T47D (cell line): ENCODE results near the gene ORAI2.
"Not testable (repeated sequence)": the region's sequence is repeated elsewhere in the genome, so short reads cannot be mapped to it uniquely, and the experiment has no call there.

Experiments used
- DNase-seq, 2 experiments: peaks; one replicate each; pipeline versions ENCODE4 v3.0.0 to v3.0.0-alpha.2; 2011 to 2012; ENCODE audit warnings: low read depth in 1 of 2, low spot score in 1 of 2
- JUND ChIP-seq: IDR thresholded peaks from 2 replicates; pipeline ENCODE4 v1.6.1; 2012; ENCODE audit warnings: low read depth
- in situ Hi-C: cut with HindIII; loops from 2 replicates; pipeline ENCODE4 v1.10.0; 2016; ENCODE audit warnings: low sequenced_read_pairs, low pct_unique_long_range_greater_than_20kb

The ORAI2 gene

DNA sequence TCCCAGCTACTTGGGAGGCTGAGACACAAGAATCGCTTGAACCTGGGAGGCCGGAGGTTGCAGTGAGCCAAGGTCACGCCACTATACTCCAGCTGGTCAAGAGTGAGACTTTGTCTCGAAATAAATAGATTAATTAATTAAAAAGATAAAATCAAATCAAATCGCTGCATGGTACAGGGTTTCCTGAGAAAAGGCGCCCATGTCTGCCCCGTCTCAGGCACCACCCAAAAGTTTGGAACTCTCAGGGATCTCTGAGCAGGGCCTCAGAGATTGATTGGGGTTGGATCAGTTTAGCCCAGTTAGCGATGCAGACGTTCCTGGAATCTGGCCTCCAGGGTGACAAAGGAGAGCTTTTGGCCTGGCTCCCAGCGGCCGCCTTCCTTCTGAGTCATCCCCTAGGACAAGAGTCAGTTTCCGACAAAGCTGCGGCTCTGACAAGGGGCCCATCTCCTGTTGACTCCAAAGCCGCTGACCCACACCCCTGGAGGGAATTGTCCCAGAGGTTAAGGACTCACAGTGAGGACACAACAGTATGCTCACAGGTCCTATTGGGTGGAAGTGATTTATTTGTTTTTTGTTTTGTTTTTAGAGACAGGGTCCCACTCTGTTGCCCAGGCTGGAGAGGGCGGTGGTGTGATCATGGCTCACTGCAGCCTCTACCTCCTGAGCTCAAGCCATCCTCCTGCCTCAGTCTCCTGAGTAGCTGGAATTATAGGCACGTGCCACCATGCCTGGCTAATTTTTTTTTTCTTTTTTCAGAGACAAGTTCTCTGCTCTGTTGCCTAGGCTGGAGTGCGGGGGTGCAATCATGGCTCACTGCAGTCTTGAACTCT, 6.8 kb downstream of the ORAI2 start:
- in situ Hi-C loops, result no loop called here
- no peak for TF ChIP-seq JUND
- DNase-seq, result no peak

DNA sequence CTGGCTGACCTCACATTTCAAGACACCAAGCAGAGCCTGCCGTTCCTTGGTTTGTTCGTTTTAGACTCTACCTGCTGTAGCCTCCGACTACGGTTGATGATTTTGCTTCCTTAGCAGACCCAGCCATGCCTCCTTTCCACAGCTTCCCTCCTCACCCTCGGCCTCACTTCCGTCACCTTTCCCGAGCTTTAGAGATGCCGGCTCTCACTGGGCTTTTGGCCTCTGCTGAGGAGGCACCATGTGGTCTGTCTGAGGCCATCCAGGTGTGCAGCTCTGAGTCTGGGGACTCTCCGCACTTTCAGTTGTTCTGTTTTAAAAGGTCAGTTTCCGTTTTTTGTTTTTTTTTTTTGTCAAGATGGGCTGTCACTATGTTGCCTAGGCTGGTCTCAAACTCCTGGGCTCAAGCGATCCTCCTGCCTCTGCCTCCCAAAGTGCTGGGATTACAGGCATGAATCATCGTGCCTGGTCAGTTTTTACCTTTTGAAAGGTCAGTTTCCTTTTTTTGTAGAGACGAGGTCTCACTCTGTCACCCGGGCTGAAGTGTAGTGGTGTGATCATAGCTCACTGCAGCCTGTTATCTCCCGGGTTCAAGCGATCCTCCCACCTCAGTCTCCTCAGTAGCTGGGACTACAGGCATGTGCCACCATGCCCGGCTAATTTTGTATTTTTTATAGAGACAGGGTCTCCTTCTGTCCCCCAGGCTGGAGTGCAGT, 11.7 kb downstream of the ORAI2 start:
- no peak for TF ChIP-seq JUND
- no peak for DNase-seq
- in situ Hi-C loops, result no loop called here

DNA sequence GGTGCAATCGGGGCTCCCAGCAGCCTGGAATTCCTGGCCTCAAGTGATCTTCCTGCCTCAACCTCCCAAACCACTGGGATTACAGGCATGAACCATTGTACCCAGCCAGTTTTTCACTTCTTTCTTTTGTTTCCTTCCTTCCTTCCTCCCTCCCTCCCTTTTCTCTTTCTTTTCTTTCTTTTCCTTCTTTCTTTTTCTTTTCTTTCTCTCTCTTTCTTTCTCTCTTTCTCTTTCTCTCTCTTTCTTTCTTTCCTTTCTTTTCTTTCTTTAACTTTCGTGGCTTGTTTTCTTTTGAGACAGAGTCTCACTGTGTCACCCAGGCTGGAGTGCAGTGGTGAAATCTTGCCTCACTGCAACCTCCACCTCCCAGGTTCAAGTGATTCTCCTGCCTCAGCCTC, 12.3 kb downstream of the ORAI2 start:
- in situ Hi-C loops, result no loop called here
- no peak for DNase-seq
- TF ChIP-seq JUND, result no peak

DNA sequence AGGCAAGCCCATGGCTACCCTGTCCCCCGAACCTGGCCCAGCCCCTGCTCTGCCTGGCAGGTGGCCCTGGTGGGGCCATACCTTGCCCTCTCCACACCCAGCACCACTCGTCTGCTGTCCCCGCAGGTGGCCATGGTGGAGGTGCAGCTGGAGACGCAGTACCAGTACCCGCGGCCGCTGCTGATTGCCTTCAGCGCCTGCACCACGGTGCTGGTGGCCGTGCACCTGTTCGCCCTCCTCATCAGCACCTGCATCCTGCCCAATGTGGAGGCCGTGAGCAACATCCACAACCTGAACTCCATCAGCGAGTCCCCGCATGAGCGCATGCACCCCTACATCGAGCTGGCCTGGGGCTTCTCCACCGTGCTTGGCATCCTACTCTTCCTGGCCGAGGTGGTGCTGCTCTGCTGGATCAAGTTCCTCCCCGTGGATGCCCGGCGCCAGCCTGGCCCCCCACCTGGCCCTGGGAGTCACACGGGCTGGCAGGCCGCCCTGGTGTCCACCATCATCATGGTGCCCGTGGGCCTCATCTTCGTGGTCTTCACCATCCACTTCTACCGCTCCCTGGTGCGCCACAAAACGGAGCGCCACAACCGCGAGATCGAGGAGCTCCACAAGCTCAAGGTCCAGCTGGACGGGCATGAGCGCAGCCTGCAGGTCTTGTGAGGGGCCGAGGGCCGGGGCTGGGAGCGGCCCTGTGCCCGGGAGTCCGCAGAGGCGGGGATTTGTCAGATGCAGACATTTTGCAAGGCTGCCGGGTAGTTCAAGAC, 13.2 kb downstream of the ORAI2 start:
- in situ Hi-C loops, result no loop called here
- DNase-seq, result no peak
- no peak for TF ChIP-seq JUND

DNA sequence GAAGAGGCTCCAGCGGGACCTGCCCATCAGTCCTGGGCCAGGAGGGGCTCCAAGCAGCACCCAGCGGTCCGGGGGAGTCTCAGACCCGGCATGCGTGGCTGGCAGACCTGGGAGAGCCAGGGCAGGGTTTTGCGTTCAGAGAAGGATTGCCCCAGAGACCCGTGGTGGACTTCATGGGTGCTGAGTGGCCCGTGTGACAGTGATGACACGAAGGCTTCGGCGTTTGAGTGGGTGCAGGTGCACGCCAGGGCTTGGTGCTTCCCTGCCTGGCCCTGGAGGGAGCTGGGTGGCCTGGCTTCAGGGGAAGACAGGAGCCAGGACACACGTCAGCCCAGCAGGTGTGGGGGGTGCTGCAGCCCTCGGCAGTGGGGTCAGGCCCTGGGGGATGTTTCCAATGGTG, 13.9 kb downstream of the ORAI2 start:
- no peak for DNase-seq
- in situ Hi-C loops, result no loop called here
- no peak for TF ChIP-seq JUND

DNA sequence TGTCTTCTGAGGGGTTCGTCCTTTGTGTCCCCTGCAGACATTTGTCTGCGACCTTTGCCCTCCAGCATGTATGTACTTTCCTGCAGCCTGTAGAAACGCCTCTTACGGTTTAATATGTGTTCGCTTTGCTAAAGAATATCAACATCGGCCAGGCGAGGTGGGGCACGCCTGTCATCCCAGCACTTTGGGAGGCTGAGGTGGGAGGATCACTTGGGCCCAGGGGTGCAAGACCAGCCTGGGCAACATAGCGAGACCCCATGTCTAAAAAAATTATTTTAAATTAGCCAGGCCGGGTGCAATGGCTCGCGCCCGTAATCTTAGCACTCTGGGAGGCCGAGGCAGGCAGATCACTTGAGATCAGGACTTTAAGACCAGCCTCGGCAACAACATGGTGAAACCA, 15.8 kb downstream of the ORAI2 start:
- in situ Hi-C loops, result no loop called here
- no peak for DNase-seq
- no peak for TF ChIP-seq JUND

DNA sequence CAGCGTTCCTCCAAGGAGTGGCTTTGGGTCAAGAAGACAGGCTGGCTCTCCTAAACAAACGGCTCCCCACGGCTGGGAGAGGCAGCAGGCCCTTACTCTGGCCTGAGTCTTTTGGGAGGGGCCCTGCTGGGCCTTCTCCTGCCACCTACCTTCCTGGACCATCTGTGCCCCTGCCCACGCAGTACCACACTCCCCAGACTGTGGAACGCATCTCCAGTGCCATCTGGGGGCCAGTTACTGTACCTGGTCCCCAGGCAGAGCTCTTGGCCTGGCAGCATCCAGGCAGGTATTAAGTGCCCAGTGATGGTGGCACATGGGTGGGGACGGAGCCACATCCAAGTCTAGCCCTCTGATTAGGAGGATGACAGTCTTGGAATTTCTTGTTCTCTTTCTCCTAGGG, 16.9 kb downstream of the ORAI2 start:
- no peak for TF ChIP-seq JUND
- DNase-seq, result peak in 1 of 2 experiments; percentile 39
- in situ Hi-C loops, result no loop called here

DNA sequence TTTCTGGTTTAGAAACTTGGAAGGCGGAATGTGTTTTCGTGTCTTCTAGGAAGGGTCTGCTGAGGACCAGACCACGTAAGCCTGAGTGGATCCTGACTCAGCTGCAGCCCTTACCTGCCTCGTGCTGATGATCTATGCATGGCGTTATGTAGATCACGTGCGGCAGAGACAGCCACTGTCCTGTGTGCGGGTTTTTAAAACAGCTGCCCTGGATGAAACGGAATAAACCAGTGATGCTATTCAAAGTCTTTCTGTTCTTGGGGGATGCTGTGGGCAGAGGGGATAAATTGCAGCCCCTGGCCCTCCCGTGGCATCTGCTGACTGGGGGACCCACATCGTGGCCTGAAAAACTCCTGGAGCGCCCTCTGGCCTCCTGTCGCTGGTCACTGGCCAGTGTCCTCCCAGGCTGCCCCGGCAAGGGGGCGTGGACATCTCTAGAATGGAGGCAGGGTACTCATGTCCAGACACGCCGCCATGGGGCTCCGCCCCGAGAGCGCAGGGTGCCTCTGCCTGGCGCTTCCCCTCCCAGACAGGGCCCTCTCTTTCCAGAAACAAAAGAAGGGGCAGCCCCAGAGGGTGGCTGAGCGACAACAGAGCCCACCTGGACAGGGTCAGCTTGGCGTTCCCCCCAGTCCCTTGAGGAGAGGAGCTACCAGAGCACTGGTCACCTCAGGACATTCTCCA, 18.1 kb downstream of the ORAI2 start:
- TF ChIP-seq JUND, result no peak
- in situ Hi-C loops, result no loop called here
- no peak for DNase-seq

DNA sequence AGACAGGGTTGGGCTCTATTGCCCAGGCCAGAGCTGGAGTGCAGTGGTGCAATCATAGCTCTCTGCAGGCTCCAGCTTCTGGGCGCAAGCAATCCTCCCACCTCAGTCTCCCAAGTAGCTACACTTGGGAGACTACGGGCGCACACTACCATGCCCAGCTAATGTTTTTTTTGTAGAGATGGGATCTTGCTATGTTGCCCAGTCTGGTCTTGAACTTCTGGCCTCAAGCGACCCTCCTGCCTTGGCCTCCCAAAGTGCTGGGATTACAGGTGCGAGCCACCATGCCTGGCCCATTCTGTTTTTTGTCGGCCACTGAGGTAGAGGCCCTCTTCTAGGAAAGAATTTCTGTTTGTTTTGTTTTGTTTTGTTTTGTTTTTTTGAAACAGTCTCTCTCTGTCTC, 19.1 kb downstream of the ORAI2 start:
- no peak for TF ChIP-seq JUND
- DNase-seq, result no peak
- in situ Hi-C loops, result no loop called here

DNA sequence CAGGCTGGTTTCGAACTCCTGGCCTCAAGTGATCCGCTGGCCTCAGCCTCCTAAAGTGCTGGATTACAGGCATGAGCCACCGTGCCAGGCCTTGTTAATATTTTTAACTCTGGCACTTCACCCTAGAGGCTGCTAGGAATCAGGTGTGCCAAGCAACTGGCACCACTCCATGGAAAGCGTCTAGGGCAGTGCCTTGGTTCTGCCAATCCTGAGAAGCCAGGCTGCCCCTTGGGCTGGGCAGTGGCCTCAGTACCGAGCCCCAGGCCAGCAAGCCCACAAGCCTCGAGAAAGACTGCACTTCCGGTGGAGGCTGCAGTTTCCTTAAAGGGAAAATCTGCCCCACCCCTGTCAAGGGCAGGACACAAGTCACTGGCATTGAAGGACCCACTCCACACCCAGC, 19.9 kb downstream of the ORAI2 start:
- TF ChIP-seq JUND, result no peak
- no peak for DNase-seq
- in situ Hi-C loops, result no loop called here

DNA sequence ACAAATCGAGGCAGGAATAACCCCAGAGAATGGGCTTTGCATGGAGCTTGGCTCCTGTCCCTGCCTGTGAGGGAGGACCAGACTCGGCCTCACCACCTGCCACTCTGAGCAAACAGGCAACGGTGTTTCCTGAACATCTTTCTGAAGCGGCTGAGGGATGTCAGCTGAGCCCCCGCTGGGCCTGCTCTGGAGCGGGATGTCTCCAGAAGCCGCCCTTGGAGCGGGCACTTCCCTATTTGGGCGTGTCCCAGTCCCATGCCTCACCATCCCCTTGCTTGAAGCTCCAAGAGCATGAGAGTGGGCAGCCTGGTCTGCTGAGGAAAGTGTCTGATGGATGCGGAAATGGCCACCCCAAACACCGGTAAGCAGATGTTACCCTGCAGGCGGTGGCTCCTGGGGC, 21.1 kb downstream of the ORAI2 start:
- in situ Hi-C loops, result no loop called here
- DNase-seq, result no peak
- no peak for TF ChIP-seq JUND

DNA sequence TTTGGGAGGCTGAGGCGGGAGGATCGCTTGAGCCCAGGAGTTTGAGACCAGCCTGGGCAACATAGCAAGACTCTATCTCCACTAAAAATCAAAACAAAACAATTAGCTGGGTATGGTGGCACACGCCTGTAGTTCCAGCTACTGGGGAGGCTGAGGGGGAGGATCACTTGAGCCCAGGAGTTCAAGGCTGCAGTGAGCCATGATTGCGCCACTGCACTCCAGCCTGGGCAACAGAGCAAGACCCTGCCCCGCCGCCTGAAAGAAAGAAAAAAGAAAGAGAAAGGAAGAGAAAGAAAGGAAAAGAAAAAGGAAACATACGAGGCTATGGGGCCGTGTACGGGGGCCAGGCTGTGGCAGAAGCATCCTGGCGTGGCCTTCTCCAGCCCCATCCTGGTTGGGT, 21.6 kb downstream of the ORAI2 start:
- in situ Hi-C loops, DNase-seq: not testable (repeated sequence)
